GM12878 (cell line): ENCODE data around the gene DTNBP1. TPM values are rescaled to one million over a fixed set of nuclear protein-coding genes. Genes with fewer than 3 reads are reported as not detected.

ENCODE experiments used
- ATAC-seq: fragments of 200-7000 bp; cut with Tn5 transposase; 3 replicates; pipeline ENCODE4 v1.9.1; 2020; ENCODE audit warnings: mild to moderate bottlenecking, moderate library complexity
- BruUV-seq: library from RNA; stranded (reverse); fragments of 400-500 nt; replicated peaks from 2 replicates; lab custom pipeline; 2021; lab: Mats Ljungman, UMichigan
- CTCF ChIA-PET: fragments of 300-600 bp; sonication (Branson Sonifier 250); formaldehyde crosslinking; extraction: SDS; loops from one replicate; lab custom pipeline; 2021; ENCODE audit warnings: inconsistent platforms; lab: Yijun Ruan, JAX
- POLR2A ChIA-PET: fragments of 350-600 bp; formaldehyde crosslinking; extraction: SDS; loops from one replicate; lab custom pipeline; 2021; ENCODE audit warnings: inconsistent platforms; lab: Charles Lee
- RAD21 ChIA-PET: fragments of 300-600 bp; sonication (Branson Sonifier 250); formaldehyde crosslinking; loops from one replicate; lab custom pipeline; 2023; ENCODE audit warnings: antibody characterized with exemption; ENCODE audit not compliant: unreplicated experiment; lab: Charles Lee
- SMC1A ChIA-PET: fragments of 300-600 bp; sonication (Branson Sonifier 250); formaldehyde crosslinking; loops from one replicate; lab custom pipeline; 2023; ENCODE audit not compliant: unreplicated experiment, uncharacterized antibody; lab: Charles Lee
- DNase-seq: peaks from one replicate; pipeline ENCODE4 v3.0.0-alpha.2; 2011; ENCODE audit warnings: low read depth, low spot score
- FAIRE-seq: peaks from 3 replicates; lab custom pipeline; 2011; peaks lifted over from hg19 to GRCh38; lab: Jason Lieb, UNC
- H2AFZ ChIP-seq: 2 replicates; pipeline ENCODE4 v1.6.0; 2011; ENCODE audit warnings: low read depth, low read length, control low read depth; ENCODE audit not compliant: control insufficient read depth
- H3K27ac ChIP-seq: 2 replicates; pipeline ENCODE4 v1.5.1; 2011; ENCODE audit warnings: control low read depth; ENCODE audit not compliant: control insufficient read depth, insufficient read depth
- H3K27me3 ChIP-seq, 2 experiments: replicated peaks in 1 of 2; 2 replicates each; pipeline versions ENCODE4 v1.6.0 to v1.6.1; 2011; ENCODE audit warnings: low read length in 1 of 2; ENCODE audit not compliant: control insufficient read depth in 2 of 2, insufficient read depth in 2 of 2
- H3K36me3 ChIP-seq, 2 experiments: 2 replicates each; pipeline ENCODE4 v1.5.1; 2011; ENCODE audit warnings: low read length in 1 of 2; ENCODE audit not compliant: control insufficient read depth in 2 of 2, insufficient read depth in 2 of 2
- H3K4me1 ChIP-seq: 2 replicates; pipeline ENCODE4 v1.6.1; 2011; ENCODE audit warnings: mild to moderate bottlenecking, low read length, moderate library complexity, mixed read lengths; ENCODE audit not compliant: control insufficient read depth, insufficient read depth
- H3K4me2 ChIP-seq: 2 replicates; pipeline ENCODE4 v1.6.0; 2011; ENCODE audit warnings: control low read depth; ENCODE audit not compliant: control insufficient read depth, insufficient read depth
- H3K4me3 ChIP-seq: fragments of 200-600 bp; sonication (generic); 2 replicates; pipeline ENCODE4 v1.5.1; 2016
- H3K79me2 ChIP-seq: 2 replicates; pipeline ENCODE4 v1.6.0; 2011; ENCODE audit warnings: low read length; ENCODE audit not compliant: control insufficient read depth, insufficient read depth
- H3K9ac ChIP-seq: 2 replicates; pipeline ENCODE4 v1.8.0; 2011; ENCODE audit warnings: low read length, control low read depth, mixed read lengths; ENCODE audit not compliant: control insufficient read depth, insufficient read depth
- H3K9me3 ChIP-seq: replicated peaks from 3 replicates; pipeline ENCODE4 v1.5.1; 2011; ENCODE audit warnings: mild to moderate bottlenecking, low read length; ENCODE audit not compliant: control insufficient read depth, insufficient read depth
- H4K20me1 ChIP-seq: 2 replicates; pipeline ENCODE4 v1.6.0; 2011; ENCODE audit not compliant: control insufficient read depth, insufficient read depth
- ATF2 ChIP-seq: IDR thresholded peaks from 2 replicates; pipeline ENCODE4 v1.6.1; 2012; ENCODE audit warnings: low read length, inconsistent platforms
- ATF3 ChIP-seq: IDR thresholded peaks from 2 replicates; pipeline ENCODE4 v1.6.1; 2011; ENCODE audit warnings: low read depth, mild to moderate bottlenecking, low read length, moderate library complexity, borderline replicate concordance; ENCODE audit errors: extremely low read depth
- CBFB ChIP-seq: IDR thresholded peaks from 2 replicates; pipeline ENCODE4 v1.6.1; 2016; ENCODE audit warnings: antibody characterized with exemption, low read depth
- CHD4 ChIP-seq: fragments of 200-600 bp; sonication (generic); IDR thresholded peaks from 2 replicates; pipeline ENCODE4 v1.6.1; 2016; ENCODE audit warnings: mild to moderate bottlenecking
- E2F4 ChIP-seq: IDR thresholded peaks from 2 replicates; pipeline ENCODE4 v1.6.1; 2012; ENCODE audit warnings: low read depth, low read length, improper control_type of control experiment
- E2F8 ChIP-seq: fragments of 450-650 bp; IDR thresholded peaks from 2 replicates; pipeline ENCODE4 v1.6.1; 2018; ENCODE audit warnings: mild to moderate bottlenecking, low read depth, moderate library complexity; ENCODE audit not compliant: partially characterized antibody
- HCFC1 ChIP-seq: fragments of 150-350 bp; IDR thresholded peaks from 2 replicates; pipeline ENCODE4 v1.6.1; 2014; ENCODE audit warnings: low read length
- MTA2 ChIP-seq: fragments of 450-650 bp; IDR thresholded peaks from 2 replicates; pipeline ENCODE4 v1.6.1; 2016; ENCODE audit warnings: low read depth, mild to moderate bottlenecking, moderate library complexity
- NFYB ChIP-seq: IDR thresholded peaks from 2 replicates; pipeline ENCODE4 v1.6.1; 2011; ENCODE audit warnings: low read depth, mild to moderate bottlenecking, low read length, improper control_type of control experiment, moderate library complexity; ENCODE audit not compliant: insufficient read depth
- POU2F2 ChIP-seq: IDR thresholded peaks from 3 replicates; pipeline ENCODE4 v1.6.1; 2011; ENCODE audit warnings: low read depth, mild to moderate bottlenecking, low read length, borderline replicate concordance
- RBBP5 ChIP-seq: fragments of 200-600 bp; sonication (generic); conservative IDR thresholded peaks from 2 replicates; pipeline ENCODE4 v1.6.1; 2016
- SKIL ChIP-seq: fragments of 450-650 bp; IDR thresholded peaks from 2 replicates; pipeline ENCODE4 v1.6.1; 2017; ENCODE audit warnings: mild to moderate bottlenecking, low read depth, inconsistent platforms; ENCODE audit not compliant: poor library complexity, severe bottlenecking
- SREBF1 ChIP-seq: IDR thresholded peaks from 2 replicates; pipeline ENCODE4 v1.6.1; 2012; ENCODE audit warnings: mild to moderate bottlenecking, low read length
- TBL1XR1 ChIP-seq: IDR thresholded peaks from 2 replicates; pipeline ENCODE4 v1.6.1; 2012; ENCODE audit warnings: low read depth, low read length, improper control_type of control experiment
- ZBED1 ChIP-seq: IDR thresholded peaks from 2 replicates; pipeline ENCODE4 v1.6.1; 2016; ENCODE audit warnings: borderline replicate concordance
- ZNF384 ChIP-seq: IDR thresholded peaks from 2 replicates; pipeline ENCODE4 v1.6.1; 2012; ENCODE audit warnings: low read depth, mild to moderate bottlenecking, low read length, improper control_type of control experiment, borderline replicate concordance
- WGBS: methylation state at CpG from one replicate; pipeline ENCODE4 v1.1.6; 2016; ENCODE audit warnings: low lambda C conversion rate; ENCODE audit not compliant: insufficient replicate concordance, insufficient coverage; ENCODE audit errors: missing lambda C conversion rate; 5-methylcytosine and 5-hydroxymethylcytosine counted together
- in situ Hi-C: fragments of 300-500 bp; cut with MboI; formaldehyde crosslinking; loops from 9 replicates; pipeline ENCODE4 v1.14.3; 2018; ENCODE audit warnings: mixed read lengths
- intact Hi-C: fragments of 100-400 bp; cut with micrococcal nuclease; formaldehyde crosslinking; loops from one replicate; pipeline ENCODE4 v1.14.2; 2022; ENCODE audit not compliant: unreplicated experiment
- polyA plus RNA-seq, 11 experiments: library from polyadenylated mRNA; depleted of rRNA in 4 of 11; unstranded in 6 of 11; stranded (reverse) in 5 of 11; fragments of >200 nt; fragmentation: Nextera tagmentation in 4 of 11; fragmentation: Illumina TruSeq in 1 of 11; extraction: Ambion mirVana in 4 of 11; extraction: Trizol in 1 of 11; gene quantifications; 1 replicate in 1 of 11; 2 replicates in 10 of 11; pipeline versions ENCODE4 v1.2.1 to v1.2.3, GENCODE V29; 2011 to 2016; ENCODE audit warnings: inconsistent platforms in 2 of 11, missing spikeins in 2 of 11, low read depth in 1 of 11
- total RNA-seq, 4 experiments: library from RNA; depleted of rRNA in 3 of 4; stranded (reverse); fragments of >200 nt in 3 of 4; fragmentation: Illumina TruSeq in 1 of 4; extraction: Trizol in 1 of 4; gene quantifications; 2 replicates each; pipeline versions ENCODE4 v1.2.1 to v1.2.3, GENCODE V29; 2013 to 2021

The DTNBP1 gene
- total and polyA plus RNA-seq, 10 of the 15 experiments (the other 5 are each of a cell fraction or from before 2014, with no cell fraction given), result 7.1 to 40.3 (median 20.1) TPM

GRCh38 chr6:15581751-15582150 lies 81.1 kb downstream of the DTNBP1 start:
- BruUV-seq, result no TSS peak
- FAIRE-seq (no peak), ATAC-seq (no peak)
- TF ChIP-seq TBL1XR1 (no peak), E2F8 (no peak), E2F4 (no peak), ZNF384 (no peak), POU2F2 (no peak), ZBED1 (no peak), MTA2 (no peak), CBFB (no peak), SREBF1 (no peak), CHD4 (no peak), HCFC1 (no peak), SKIL (no peak), NFYB (no peak), ATF2 (no peak), ATF3 (no peak), RBBP5 (no peak)

More at GRCh38 chr6:15581751-15582150, 81.1 kb downstream of the DTNBP1 start:
- no peaks in the 10 kb centered on the region for H3K36me3 ChIP-seq
- no peaks in the 10 kb centered on the region for H3K4me1 ChIP-seq
- SMC1A ChIA-PET, result interaction anchor here (1.0 kb wide), 1 partner anchor 601 kb away, joined by 3 read pairs; no protein-coding TSS in a partner anchor
- no peak overlapping the region for H3K4me2 ChIP-seq
- H3K27me3 ChIP-seq, result no peaks in the 10 kb centered on the region
- in situ Hi-C loops (no loop called here), intact Hi-C loops (no loop called here)
- no peak overlapping the region for H2AFZ ChIP-seq
- RAD21 ChIA-PET, result interaction anchor here (1.0 kb wide), 1 partner anchor 40 kb away, joined by 3 read pairs; no protein-coding TSS in a partner anchor
- POLR2A ChIA-PET, result interaction anchor here (0.7 to 1.4 kb wide), 2 partner anchors 11 to 80 kb away, joined by 3 to 6 read pairs; no protein-coding TSS in a partner anchor
- CTCF ChIA-PET, result interaction anchor here (0.7 to 1.3 kb wide), 2 partner anchors 9 to 26 kb away, joined by 3 to 4 read pairs; no protein-coding TSS in a partner anchor
- no peak overlapping the region for H3K27ac ChIP-seq
- 100% methylated on average over 4 of the region's 4 CpGs for WGBS
- H3K9me3 ChIP-seq, result no peaks in the 10 kb centered on the region
- H3K79me2 ChIP-seq, result no peaks in the 10 kb centered on the region
- no peak overlapping the region for H3K4me3 ChIP-seq
- DNase-seq, result no peak
- no peaks in the 10 kb centered on the region for H4K20me1 ChIP-seq
- no peak overlapping the region for H3K9ac ChIP-seq
